AG09319 (cell line): Measurements from ENCODE around the gene FGD1.
"Not testable (repeated sequence)": the region's sequence is repeated elsewhere in the genome, so short reads cannot be mapped to it uniquely, and the experiment has no call there.

ENCODE experiments used
- DNase-seq: peaks from one replicate; pipeline ENCODE4 v3.0.0-alpha.2; 2010; ENCODE audit warnings: low read depth; ENCODE audit errors: extremely low read depth
- CTCF ChIP-seq: IDR thresholded peaks from 2 replicates; pipeline ENCODE4 v1.5.1; 2011; ENCODE audit warnings: low read depth, mild to moderate bottlenecking, inconsistent platforms, low read length, moderate library complexity

The FGD1 gene

GRCh38 chrX:54495814-54496516 is at the start of gene FGD1:
Gene FGD1, minus strand, starts transcription at chrX:54496234. Its CDS starts 802 bp downstream, at chrX:54495432.
- TF ChIP-seq CTCF = no peak
- peak; percentile 5 for DNase-seq

- DNase-seq = not testable (repeated sequence)
Observed at GRCh38 chrX:54542239-54542638, 46.2 kb upstream of the FGD1 start.

DNA sequence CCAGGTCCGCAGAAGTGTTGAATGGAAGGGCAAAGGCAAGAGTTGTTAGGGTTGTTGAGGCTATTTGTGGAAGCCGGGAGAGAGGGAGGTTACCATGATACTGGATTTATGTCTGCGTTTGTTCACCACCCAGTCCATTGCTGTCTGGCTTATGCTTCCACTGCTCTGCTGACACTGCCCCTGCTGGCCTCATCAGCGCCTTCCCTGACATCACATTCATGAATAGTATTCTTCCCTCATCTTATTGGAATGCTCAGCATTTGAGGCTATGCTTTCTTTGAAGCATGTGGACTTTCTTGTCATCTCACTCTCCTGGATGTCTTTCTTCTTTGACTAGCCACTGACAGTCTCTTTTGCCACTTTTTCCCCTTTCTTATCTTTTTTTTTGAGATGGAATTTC is 44.3 kb upstream of the FGD1 start:
- DNase-seq = no peak
- TF ChIP-seq CTCF = no peak

GRCh38 chrX:54534271-54534670 is 38.2 kb upstream of the FGD1 start:
- DNase-seq = no peak
- no peak for TF ChIP-seq CTCF

- no peak for TF ChIP-seq CTCF
- DNase-seq = no peak
Observed at GRCh38 chrX:54530357-54530900, 34.4 kb upstream of the FGD1 start.

- no peak for TF ChIP-seq CTCF
- peak; percentile 59 for DNase-seq
Observed at GRCh38 chrX:54529552-54530356, 33.7 kb upstream of the FGD1 start, which contains the start of gene GNL3L. Gene GNL3L, plus strand, starts transcription at chrX:54530219. Its CDS starts 2,348 bp downstream, at chrX:54532567.

DNA sequence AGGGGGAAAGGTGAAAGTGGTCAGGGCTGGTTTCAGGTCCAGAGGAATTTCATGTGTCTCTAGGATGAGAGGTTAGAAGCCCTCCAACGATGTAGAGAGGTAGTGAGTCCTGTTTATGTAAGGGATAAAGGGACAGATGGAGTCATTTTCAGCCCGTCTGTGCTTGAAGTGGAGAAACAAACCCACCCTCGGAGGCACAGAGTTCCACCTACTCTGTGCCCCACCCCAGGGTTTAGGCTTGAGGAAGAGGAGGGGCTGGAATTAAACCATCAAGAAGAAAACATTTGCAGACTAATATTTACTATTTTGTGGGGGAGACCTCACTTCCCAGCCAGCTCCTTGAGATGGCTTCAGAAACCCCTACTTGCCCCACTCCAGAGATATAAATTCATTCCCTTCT is 33.1 kb upstream of the FGD1 start:
- DNase-seq = no peak
- no peak for TF ChIP-seq CTCF
